K562 (cell line): Measurements from ENCODE around the gene KLHL35. TPM values are rescaled to one million over a fixed set of nuclear protein-coding genes. Genes with fewer than 3 reads are reported as not detected.
A peak's percentile ranks its signal among the peaks of the same experiment; 100 is the strongest.

Source experiments
- ARID1B ChIP-seq: fragments of 450-650 bp; IDR thresholded peaks from 2 replicates; pipeline ENCODE4 v1.6.1; 2016; ENCODE audit warnings: antibody characterized with exemption, mild to moderate bottlenecking, inconsistent platforms
- BMI1 ChIP-seq: fragments of 150-350 bp; IDR thresholded peaks from 2 replicates; pipeline ENCODE4 v1.6.1; 2014; ENCODE audit warnings: low read length
- CBX8 ChIP-seq: fragments of 200-600 bp; sonication (generic); IDR thresholded peaks from 2 replicates; pipeline ENCODE4 v1.6.1; 2012; ENCODE audit warnings: borderline replicate concordance, mixed run types, low read depth, mild to moderate bottlenecking, moderate library complexity, mixed read lengths, low read length, control low read depth, inconsistent platforms; ENCODE audit not compliant: poor library complexity, severe bottlenecking; ENCODE audit errors: extremely low read depth
- E2F3 ChIP-seq: fragments of 250-450 bp; sonication (Bioruptor Pico); IDR thresholded peaks from 2 replicates; pipeline ENCODE4 v1.4.0; 2020; ENCODE audit warnings: mild to moderate bottlenecking
- ELF1 ChIP-seq: fragments of 200-800 bp; sonication (Bioruptor generic); IDR thresholded peaks from 2 replicates; pipeline ENCODE4 v1.6.1; 2016; ENCODE audit warnings: missing genetic modification characterization, missing compliant biosample characterization
- ETS2 ChIP-seq: IDR thresholded peaks from 2 replicates; pipeline ENCODE4 v1.6.1; 2016; ENCODE audit warnings: borderline replicate concordance, missing genetic modification characterization, mild to moderate bottlenecking, moderate library complexity, missing compliant biosample characterization; ENCODE audit not compliant: poor library complexity, severe bottlenecking
- FOXK2 ChIP-seq, 2 experiments: fragments of 450-650 bp; IDR thresholded peaks in 1 of 2; conservative IDR thresholded peaks in 1 of 2; 2 replicates each; pipeline ENCODE4 v1.6.1; 2016; ENCODE audit warnings: low read depth in 2 of 2, mild to moderate bottlenecking in 1 of 2
- HEY1 ChIP-seq: fragments of 250-450 bp; sonication (Bioruptor Pico); IDR thresholded peaks from 2 replicates; pipeline ENCODE4 v1.5.0; 2020; ENCODE audit warnings: mild to moderate bottlenecking, moderate library complexity, borderline replicate concordance
- MAFK ChIP-seq: IDR thresholded peaks from 2 replicates; pipeline ENCODE4 v1.6.1; 2011; ENCODE audit warnings: low read length, improper control_type of control experiment
- MBD2 ChIP-seq: sonication (generic); IDR thresholded peaks from 2 replicates; pipeline ENCODE4 v1.6.1; 2016; ENCODE audit warnings: low read depth, borderline replicate concordance
- MTA3 ChIP-seq: fragments of 450-650 bp; formaldehyde crosslinking; IDR thresholded peaks from 2 replicates; pipeline ENCODE4 v1.6.1; 2017; ENCODE audit warnings: mild to moderate bottlenecking, borderline replicate concordance
- POLR2A ChIP-seq: fragments of 450-650 bp; conservative IDR thresholded peaks from 2 replicates; pipeline ENCODE4 v1.6.1; 2016
- POLR2B ChIP-seq: fragments of 450-650 bp; IDR thresholded peaks from 2 replicates; pipeline ENCODE4 v1.6.1; 2018; ENCODE audit warnings: low read depth; ENCODE audit not compliant: partially characterized antibody
- SMARCC2 ChIP-seq: fragments of 450-650 bp; IDR thresholded peaks from 2 replicates; pipeline ENCODE4 v1.6.1; 2017; ENCODE audit warnings: antibody characterized with exemption, moderate library complexity, mild to moderate bottlenecking, low read depth
- TEAD1 ChIP-seq, 2 experiments: fragments of 450-650 bp in 1 of 2; sonication (generic) in 1 of 2; formaldehyde crosslinking; IDR thresholded peaks; 2 replicates each; pipeline versions ENCODE4 v1.4.0 to v1.8.0; 2020 to 2022; ENCODE audit warnings: mild to moderate bottlenecking in 2 of 2, missing genetic modification reagents in 1 of 2
- XRCC4 ChIP-seq: IDR thresholded peaks from one replicate; pipeline ENCODE4 v1.6.1; 2011; ENCODE audit not compliant: insufficient read depth, insufficient read length; ENCODE audit errors: extremely low read depth
- ZC3H11A ChIP-seq: IDR thresholded peaks from 2 replicates; pipeline ENCODE4 v1.6.1; 2012; ENCODE audit warnings: low read depth, low read length, improper control_type of control experiment
- ZNF143 ChIP-seq: sonication (generic); formaldehyde crosslinking; IDR thresholded peaks from 2 replicates; pipeline ENCODE4 v1.9.0; 2022; ENCODE audit warnings: mild to moderate bottlenecking, missing genetic modification reagents
- ZNF766 ChIP-seq: fragments of 200-800 bp; sonication (Bioruptor generic); conservative IDR thresholded peaks from 2 replicates; pipeline ENCODE4 v1.6.1; 2016; ENCODE audit warnings: missing genetic modification characterization, missing compliant biosample characterization
- ZNF77 ChIP-seq: fragments of 250-450 bp; sonication (Bioruptor Pico); IDR thresholded peaks from 2 replicates; pipeline ENCODE4 v1.5.0; 2020
- polyA plus RNA-seq, 8 experiments: library from polyadenylated mRNA; depleted of rRNA in 4 of 8; stranded (reverse) in 5 of 8; unstranded in 3 of 8; fragments of >200 nt; fragmentation: Nextera tagmentation in 2 of 8; fragmentation: Illumina TruSeq in 1 of 8; extraction: Ambion mirVana in 2 of 8; extraction: Trizol in 1 of 8; gene quantifications; 2 replicates each; pipeline versions ENCODE4 v1.2.1 to v1.2.3, GENCODE V29; 2011 to 2014; ENCODE audit warnings: inconsistent platforms in 1 of 8, missing spikeins in 1 of 8
- total RNA-seq, 7 experiments: library from RNA; depleted of rRNA in 6 of 7; stranded (reverse); fragments of >200 nt in 6 of 7; fragmentation: Illumina TruSeq in 2 of 7; extraction: Trizol in 2 of 7; gene quantifications; 2 replicates each; pipeline versions ENCODE4 v1.2.1 to v1.2.3, GENCODE V29; 2011 to 2021; ENCODE audit warnings: low replicate concordance in 1 of 7
- TF ChIP-seq, protein P1 (sequence below), 2 experiments: fragments of 450-650 bp; conservative IDR thresholded peaks; 2 replicates each; pipeline ENCODE4 v1.6.1; 2017; ENCODE audit warnings: mild to moderate bottlenecking in 2 of 2, moderate library complexity in 2 of 2
- TF ChIP-seq, protein P2 (sequence below): sonication (generic); formaldehyde crosslinking; IDR thresholded peaks from 2 replicates; pipeline ENCODE4 v1.8.0; 2022; ENCODE audit warnings: missing genetic modification reagents, mild to moderate bottlenecking, borderline replicate concordance
- TF ChIP-seq, protein P3 (sequence below): fragments of 250-450 bp; sonication (Bioruptor Pico); IDR thresholded peaks from 2 replicates; pipeline ENCODE4 v1.4.0; 2020
- TF ChIP-seq, protein P4 (sequence below): sonication (generic); formaldehyde crosslinking; IDR thresholded peaks from 2 replicates; pipeline ENCODE4 v1.8.1; 2023; ENCODE audit warnings: mild to moderate bottlenecking, missing genetic modification reagents

Gene KLHL35
- total and polyA plus RNA-seq, 9 of the 15 experiments (the other 6 are each of a cell fraction or from before 2014, with no cell fraction given): not detected

DNA sequence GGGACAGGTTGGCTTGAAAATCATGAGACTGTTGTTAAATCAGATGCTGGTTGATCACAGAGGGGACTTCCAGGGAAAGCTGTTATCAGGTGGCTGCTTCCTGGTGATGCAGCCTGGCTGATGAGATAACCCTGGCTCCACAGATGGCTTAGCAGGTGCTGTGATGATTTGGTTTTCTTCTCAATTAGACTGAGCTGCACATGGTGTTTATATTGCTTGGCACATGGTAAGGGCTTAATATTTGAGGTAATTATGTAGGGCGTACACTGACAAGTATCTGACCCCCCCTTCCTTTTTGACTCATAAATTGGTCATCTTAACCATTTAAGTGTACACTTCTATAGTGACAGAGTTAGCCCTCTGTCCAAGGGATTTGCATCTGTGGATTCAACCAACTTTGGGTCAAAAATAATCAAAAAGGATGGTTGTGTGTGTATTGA lies 26.6 kb downstream of the KLHL35 start (continued):
- peak; percentile 59; the same call in 1 of the 2 replicates for TF ChIP-seq SMARCC2
- TF ChIP-seq ARID1B: peak; percentile 96
- peak; percentile 76; the same call in 1 of the 2 replicates for TF ChIP-seq HEY1 (CRISPR knock-in tag)
- peak; percentile 94 for TF ChIP-seq ZNF766 (CRISPR knock-in tag)
- TF ChIP-seq CBX8: no peak
- no peak for TF ChIP-seq E2F3
- no peak for TF ChIP-seq ZNF77 (CRISPR knock-in tag)
- TF ChIP-seq, protein P1, sequence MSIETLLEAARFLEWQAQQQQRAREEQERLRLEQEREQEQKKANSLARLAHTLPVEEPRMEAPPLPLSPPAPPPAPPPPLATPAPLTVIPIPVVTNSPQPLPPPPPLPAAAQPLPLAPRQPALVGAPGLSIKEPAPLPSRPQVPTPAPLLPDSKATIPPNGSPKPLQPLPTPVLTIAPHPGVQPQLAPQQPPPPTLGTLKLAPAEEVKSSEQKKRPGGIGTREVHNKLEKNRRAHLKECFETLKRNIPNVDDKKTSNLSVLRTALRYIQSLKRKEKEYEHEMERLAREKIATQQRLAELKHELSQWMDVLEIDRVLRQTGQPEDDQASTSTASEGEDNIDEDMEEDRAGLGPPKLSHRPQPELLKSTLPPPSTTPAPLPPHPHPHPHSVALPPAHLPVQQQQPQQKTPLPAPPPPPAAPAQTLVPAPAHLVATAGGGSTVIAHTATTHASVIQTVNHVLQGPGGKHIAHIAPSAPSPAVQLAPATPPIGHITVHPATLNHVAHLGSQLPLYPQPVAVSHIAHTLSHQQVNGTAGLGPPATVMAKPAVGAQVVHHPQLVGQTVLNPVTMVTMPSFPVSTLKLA (conservative IDR thresholded peaks at IDR 0.05): peak; percentile 61 to 81
- peak; percentile 39; the same call in 1 of the 2 replicates for TF ChIP-seq ELF1 (tag)
- no peak for TF ChIP-seq ZNF143 (CRISPR knock-in tag)
- TF ChIP-seq POLR2B: peak; percentile 30
- TF ChIP-seq MTA3: peak; percentile 60; the same call in 1 of the 2 replicates
- TF ChIP-seq MAFK: no peak
- TF ChIP-seq, protein P2, sequence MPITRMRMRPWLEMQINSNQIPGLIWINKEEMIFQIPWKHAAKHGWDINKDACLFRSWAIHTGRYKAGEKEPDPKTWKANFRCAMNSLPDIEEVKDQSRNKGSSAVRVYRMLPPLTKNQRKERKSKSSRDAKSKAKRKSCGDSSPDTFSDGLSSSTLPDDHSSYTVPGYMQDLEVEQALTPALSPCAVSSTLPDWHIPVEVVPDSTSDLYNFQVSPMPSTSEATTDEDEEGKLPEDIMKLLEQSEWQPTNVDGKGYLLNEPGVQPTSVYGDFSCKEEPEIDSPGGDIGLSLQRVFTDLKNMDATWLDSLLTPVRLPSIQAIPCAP: no peak
- TF ChIP-seq FOXK2 (conservative IDR thresholded peaks at IDR 0.05 in 1 of 2, IDR thresholded peaks at IDR 0.05 in 1 of 2; ENCODE audit: low read depth in 2 of 2): peak; percentile 68 to 71
- no peak for TF ChIP-seq ZC3H11A
- TF ChIP-seq POLR2A: peak; percentile 55
- TF ChIP-seq, protein P3, sequence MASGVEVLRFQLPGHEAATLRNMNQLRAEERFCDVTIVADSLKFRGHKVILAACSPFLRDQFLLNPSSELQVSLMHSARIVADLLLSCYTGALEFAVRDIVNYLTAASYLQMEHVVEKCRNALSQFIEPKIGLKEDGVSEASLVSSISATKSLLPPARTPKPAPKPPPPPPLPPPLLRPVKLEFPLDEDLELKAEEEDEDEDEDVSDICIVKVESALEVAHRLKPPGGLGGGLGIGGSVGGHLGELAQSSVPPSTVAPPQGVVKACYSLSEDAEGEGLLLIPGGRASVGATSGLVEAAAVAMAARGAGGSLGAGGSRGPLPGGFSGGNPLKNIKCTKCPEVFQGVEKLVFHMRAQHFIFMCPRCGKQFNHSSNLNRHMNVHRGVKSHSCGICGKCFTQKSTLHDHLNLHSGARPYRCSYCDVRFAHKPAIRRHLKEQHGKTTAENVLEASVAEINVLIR (CRISPR knock-in tag): no peak
- peak in 1 of 2 experiments; percentile 66; a peak in 2 of 4 replicates for TF ChIP-seq TEAD1 (CRISPR knock-in tag; IDR thresholded peaks at IDR 0.05)
- TF ChIP-seq, protein P4, sequence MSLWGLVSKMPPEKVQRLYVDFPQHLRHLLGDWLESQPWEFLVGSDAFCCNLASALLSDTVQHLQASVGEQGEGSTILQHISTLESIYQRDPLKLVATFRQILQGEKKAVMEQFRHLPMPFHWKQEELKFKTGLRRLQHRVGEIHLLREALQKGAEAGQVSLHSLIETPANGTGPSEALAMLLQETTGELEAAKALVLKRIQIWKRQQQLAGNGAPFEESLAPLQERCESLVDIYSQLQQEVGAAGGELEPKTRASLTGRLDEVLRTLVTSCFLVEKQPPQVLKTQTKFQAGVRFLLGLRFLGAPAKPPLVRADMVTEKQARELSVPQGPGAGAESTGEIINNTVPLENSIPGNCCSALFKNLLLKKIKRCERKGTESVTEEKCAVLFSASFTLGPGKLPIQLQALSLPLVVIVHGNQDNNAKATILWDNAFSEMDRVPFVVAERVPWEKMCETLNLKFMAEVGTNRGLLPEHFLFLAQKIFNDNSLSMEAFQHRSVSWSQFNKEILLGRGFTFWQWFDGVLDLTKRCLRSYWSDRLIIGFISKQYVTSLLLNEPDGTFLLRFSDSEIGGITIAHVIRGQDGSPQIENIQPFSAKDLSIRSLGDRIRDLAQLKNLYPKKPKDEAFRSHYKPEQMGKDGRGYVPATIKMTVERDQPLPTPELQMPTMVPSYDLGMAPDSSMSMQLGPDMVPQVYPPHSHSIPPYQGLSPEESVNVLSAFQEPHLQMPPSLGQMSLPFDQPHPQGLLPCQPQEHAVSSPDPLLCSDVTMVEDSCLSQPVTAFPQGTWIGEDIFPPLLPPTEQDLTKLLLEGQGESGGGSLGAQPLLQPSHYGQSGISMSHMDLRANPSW (CRISPR knock-in tag): no peak
- TF ChIP-seq XRCC4: no peak
- no peak for TF ChIP-seq BMI1
- TF ChIP-seq MBD2: 0 out of 2 replicates have a peak, but pooled peaks have one; percentile 30
- no peak for TF ChIP-seq ETS2
